ENCODE results near the gene RNF151. TPM values are rescaled to one million over a fixed set of nuclear protein-coding genes. Genes with fewer than 3 reads are reported as not detected.

RNF151 gene
- total and polyA plus RNA-seq, 7 donors, result not detected

- DNase-seq, result no peak
- Histone ChIP-seq H3K4me1 (peaks cover 18% of the 10 kb centered on the region), H3K4me3 (no peak overlapping the region), H3K27me3 (ENCODE audit: insufficient read depth in 3 of 3, low read length in 2 of 3) (peaks cover 0 to 34% (median 20%) of the 10 kb centered on the region in 3 donors), H3K36me3 (ENCODE audit: insufficient read depth in 1 of 2, low read depth in 1 of 2) (peaks cover 4 to 23% of the 10 kb centered on the region in 2 donors), H3K9me3 (no peaks in the 10 kb centered on the region), H3K27ac (no peak overlapping the region)
- 0 to 2% (median 1%) methylated on average over 7 to 25 of the region's 25 CpGs for WGBS, 3 donors
- ATAC-seq, result no peak
- no peak for TF ChIP-seq CTCF (IDR thresholded peaks at IDR 0.05)
- intact Hi-C loops (cut with DNase I), result no loop called here
These were observed 23.4 kb downstream of the RNF151 start for GRCh38 chr16:1990101-1990350.

GRCh38 chr16:1990351-1991134 is 23.9 kb downstream of the RNF151 start:
- 2 to 5% (median 4%) methylated on average over 31 to 50 of the region's 50 CpGs for WGBS, 3 donors
- no peak overlapping the region for H3K27ac ChIP-seq
- H3K36me3 ChIP-seq (ENCODE audit: insufficient read depth in 1 of 2, low read depth in 1 of 2), result peaks cover 4 to 18% of the 10 kb centered on the region in 2 donors
- H3K4me1 ChIP-seq, result peaks cover 13% of the 10 kb centered on the region
- no peaks in the 10 kb centered on the region for H3K9me3 ChIP-seq
- no peak for ATAC-seq
- TF ChIP-seq CTCF (IDR thresholded peaks at IDR 0.05), result no peak
- H3K4me3 ChIP-seq, result peak overlapping the region; percentile 1
- H3K27me3 ChIP-seq (ENCODE audit: insufficient read depth in 3 of 3, low read length in 2 of 3), result peaks cover 0 to 34% (median 20%) of the 10 kb centered on the region in 3 donors
- no peak for DNase-seq
- intact Hi-C loops (cut with DNase I), result no loop called here

GRCh38 chr16:1991135-1991551 is 24.5 kb downstream of the RNF151 start:
- WGBS, 3 donors, result 15 to 18% (median 18%) methylated on average over 17 to 18 of the region's 18 CpGs
- intact Hi-C loops (cut with DNase I), result no loop called here
- Histone ChIP-seq H3K27me3 (ENCODE audit: insufficient read depth in 3 of 3, low read length in 2 of 3) (peaks cover 0 to 34% (median 20%) of the 10 kb centered on the region in 3 donors), H3K4me1 (peaks cover 13% of the 10 kb centered on the region), H3K4me3 (peak overlapping the region; percentile 7), H3K36me3 (ENCODE audit: insufficient read depth in 1 of 2, low read depth in 1 of 2) (peaks cover 0 to 12% of the 10 kb centered on the region in 2 donors), H3K27ac (no peak overlapping the region), H3K9me3 (no peaks in the 10 kb centered on the region)
- ATAC-seq, result peak in 1 of 4 donors; percentile 7
- no peak for TF ChIP-seq CTCF (IDR thresholded peaks at IDR 0.05)
- no peak for DNase-seq

GRCh38 chr16:1991588-1991947 is 24.9 kb downstream of the RNF151 start:
- ATAC-seq (no peak), DNase-seq (peak in 1 of 2 donors; percentile 10)
- no peaks in the 10 kb centered on the region for H3K9me3 ChIP-seq
- H3K4me3 ChIP-seq, result peak overlapping the region; percentile 62
- H3K4me1 ChIP-seq, result peaks cover 13% of the 10 kb centered on the region
- peaks cover 0 to 8% of the 10 kb centered on the region in 2 donors for H3K36me3 ChIP-seq (ENCODE audit: insufficient read depth in 1 of 2, low read depth in 1 of 2)
- intact Hi-C loops (cut with DNase I), result no loop called here
- 16 to 19% (median 18%) methylated on average over 20 to 22 of the region's 22 CpGs for WGBS, 3 donors
- peaks cover 0 to 34% (median 20%) of the 10 kb centered on the region in 3 donors for H3K27me3 ChIP-seq (ENCODE audit: insufficient read depth in 3 of 3, low read length in 2 of 3)
- no peak for TF ChIP-seq CTCF (IDR thresholded peaks at IDR 0.05)
- no peak overlapping the region for H3K27ac ChIP-seq

Data from psoas muscle (tissue), 8 donors.